Raji (cell line): ENCODE measurements around the gene ANO4.

Source experiments
- POLR2A ChIP-seq: IDR thresholded peaks from 2 replicates; pipeline ENCODE4 v1.6.1; 2011; ENCODE audit warnings: low read depth, low read length, control low read depth; ENCODE audit not compliant: insufficient read depth

Gene ANO4

GRCh38 chr12:100901266-100901665, 106.7 kb downstream of the ANO4 start:
- no peak for TF ChIP-seq POLR2A

GRCh38 chr12:100904270-100904669, 109.7 kb downstream of the ANO4 start:
- TF ChIP-seq POLR2A: no peak

GRCh38 chr12:100908501-100908900, 113.9 kb downstream of the ANO4 start:
- no peak for TF ChIP-seq POLR2A

- TF ChIP-seq POLR2A: no peak
These were observed 119.5 kb downstream of the ANO4 start for GRCh38 chr12:100913872-100914592.

- TF ChIP-seq POLR2A: no peak
These were observed 124.5 kb downstream of the ANO4 start for GRCh38 chr12:100919116-100919515.

GRCh38 chr12:100920493-100920892, 125.9 kb downstream of the ANO4 start:
- no peak for TF ChIP-seq POLR2A

GRCh38 chr12:100926669-100927248, 132.2 kb downstream of the ANO4 start:
- no peak for TF ChIP-seq POLR2A

GRCh38 chr12:100927826-100928225, 133.2 kb downstream of the ANO4 start:
- TF ChIP-seq POLR2A: no peak

- no peak for TF ChIP-seq POLR2A
These were observed 138.0 kb downstream of the ANO4 start for GRCh38 chr12:100932571-100932970.

GRCh38 chr12:100935929-100936328, 141.4 kb downstream of the ANO4 start:
- TF ChIP-seq POLR2A: no peak

GRCh38 chr12:100936661-100937060, 142.1 kb downstream of the ANO4 start:
- no peak for TF ChIP-seq POLR2A

- no peak for TF ChIP-seq POLR2A
These were observed 145.9 kb downstream of the ANO4 start for GRCh38 chr12:100940503-100940902.

- no peak for TF ChIP-seq POLR2A
These were observed 148.6 kb downstream of the ANO4 start for GRCh38 chr12:100942984-100943749.

- no peak for TF ChIP-seq POLR2A
These were observed 157.2 kb downstream of the ANO4 start for GRCh38 chr12:100951756-100952155.

GRCh38 chr12:100953217-100953616, 158.6 kb downstream of the ANO4 start:
- no peak for TF ChIP-seq POLR2A

- TF ChIP-seq POLR2A: no peak
These were observed 159.1 kb downstream of the ANO4 start for GRCh38 chr12:100953677-100954076.
